ENCODE results near the gene SSX2IP. TPM values are rescaled to one million over a fixed set of nuclear protein-coding genes. Genes with fewer than 3 reads are reported as not detected.

SSX2IP gene
- total and polyA plus RNA-seq, 10 donors = 2.8 to 14.2 (median 8.6) TPM

Other genes starting within 250 kb of the SSX2IP start
- gene RPF1, start 211.2 kb downstream of the SSX2IP start, total RNA-seq = 10 to 100 TPM; 22.4 to 54.8 (median 26.5) TPM
- 10 to 100 TPM; 28.7 to 38.1 (median 29.8) TPM for gene RPF1, start 211.2 kb downstream of the SSX2IP start, polyA plus RNA-seq
- gene SPATA1, start 184.1 kb downstream of the SSX2IP start, total RNA-seq = 1 to 10 TPM; 1.4 to 3.0 (median 1.9) TPM
- 1 to 10 TPM in 1 of 3 donors, under 1 TPM in 2; 0.67 to 1.0 (median 0.83) TPM for gene SPATA1, start 184.1 kb downstream of the SSX2IP start, polyA plus RNA-seq
- 100 to 1,000 TPM in 2 of 7 donors, 10 to 100 TPM in 5; 56.5 to 121 (median 81.7) TPM for gene GNG5, start 183.9 kb downstream of the SSX2IP start, total RNA-seq
- 100 to 1,000 TPM in 2 of 3 donors, 10 to 100 TPM in 1; 98.2 to 162 (median 146) TPM for gene GNG5, start 183.9 kb downstream of the SSX2IP start, polyA plus RNA-seq
- gene CTBS, start 116.0 kb downstream of the SSX2IP start, total RNA-seq = 10 to 100 TPM; 28.3 to 43.3 (median 38.8) TPM
- gene CTBS, start 116.0 kb downstream of the SSX2IP start, polyA plus RNA-seq = 10 to 100 TPM in 1 of 3 donors, 1 to 10 TPM in 2; 7.0 to 11.6 (median 9.7) TPM
- under 1 TPM; 0.24 to 0.85 (median 0.57) TPM for gene LPAR3, start 202.7 kb upstream of the SSX2IP start, total RNA-seq
- gene LPAR3, start 202.7 kb upstream of the SSX2IP start, polyA plus RNA-seq = under 1 TPM; 0.03 to 0.28 (median 0.06) TPM